Kidney epithelial cell (primary cell): ENCODE data around the gene FAM131C. TPM values are rescaled to one million over a fixed set of nuclear protein-coding genes. Genes with fewer than 3 reads are reported as not detected.
"Not testable (repeated sequence)": the region's sequence is repeated elsewhere in the genome, so short reads cannot be mapped to it uniquely, and the experiment has no call there.

Source experiments
- DNase-seq: peaks from one replicate; pipeline ENCODE4 v3.0.0-alpha.2; 2010; ENCODE audit warnings: low read depth
- H3K27me3 ChIP-seq: 2 replicates; pipeline ENCODE4 v1.6.0; 2011; ENCODE audit warnings: low read length; ENCODE audit not compliant: control insufficient read depth, insufficient read depth
- H3K36me3 ChIP-seq: 2 replicates; pipeline ENCODE4 v1.5.1; 2011; ENCODE audit warnings: low read length; ENCODE audit not compliant: control insufficient read depth, insufficient read depth
- H3K4me3 ChIP-seq: 2 replicates; pipeline ENCODE4 v1.5.1; 2011; ENCODE audit warnings: low read depth, mild to moderate bottlenecking, control low read depth, low read length
- total RNA-seq: library from RNA; depleted of rRNA; stranded (reverse); fragments of >200 nt; gene quantifications from 2 replicates; pipeline ENCODE4 v1.2.3, GENCODE V29; 2015
- TF ChIP-seq, protein P1 (sequence below): IDR thresholded peaks from 2 replicates; pipeline ENCODE4 v1.5.1; 2011; ENCODE audit warnings: mild to moderate bottlenecking, moderate library complexity, low read length, control low read depth, inconsistent platforms; ENCODE audit not compliant: insufficient read depth, poor library complexity, severe bottlenecking

FAM131C gene
- total RNA-seq, 1 donor from 2014 or later: 0.46 TPM

DNA sequence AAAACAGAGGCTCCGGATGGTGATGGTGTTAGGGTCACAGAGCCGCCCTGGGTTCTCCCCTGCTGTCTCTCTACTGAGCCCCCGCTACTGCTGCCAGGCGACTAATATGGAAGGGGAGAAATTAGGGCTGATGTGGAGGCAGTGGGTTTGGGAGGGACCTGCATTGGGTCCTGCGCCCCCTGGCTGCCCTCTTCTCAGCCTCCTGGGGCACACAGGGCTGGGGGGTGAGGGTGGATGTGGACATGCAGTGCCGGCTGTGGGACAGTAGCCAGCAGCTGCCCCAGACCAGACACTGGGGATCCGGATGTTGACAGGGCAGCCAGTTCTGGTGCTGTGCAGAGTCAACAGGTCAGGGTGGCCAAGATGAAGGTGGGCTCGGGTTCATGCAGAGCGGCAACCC, 31.4 kb downstream of the FAM131C start:
- Histone ChIP-seq H3K4me3 (no peak overlapping the region), H3K36me3 (no peaks in the 10 kb centered on the region), H3K27me3 (peaks cover 35% of the 10 kb centered on the region)
- TF ChIP-seq, protein P1, sequence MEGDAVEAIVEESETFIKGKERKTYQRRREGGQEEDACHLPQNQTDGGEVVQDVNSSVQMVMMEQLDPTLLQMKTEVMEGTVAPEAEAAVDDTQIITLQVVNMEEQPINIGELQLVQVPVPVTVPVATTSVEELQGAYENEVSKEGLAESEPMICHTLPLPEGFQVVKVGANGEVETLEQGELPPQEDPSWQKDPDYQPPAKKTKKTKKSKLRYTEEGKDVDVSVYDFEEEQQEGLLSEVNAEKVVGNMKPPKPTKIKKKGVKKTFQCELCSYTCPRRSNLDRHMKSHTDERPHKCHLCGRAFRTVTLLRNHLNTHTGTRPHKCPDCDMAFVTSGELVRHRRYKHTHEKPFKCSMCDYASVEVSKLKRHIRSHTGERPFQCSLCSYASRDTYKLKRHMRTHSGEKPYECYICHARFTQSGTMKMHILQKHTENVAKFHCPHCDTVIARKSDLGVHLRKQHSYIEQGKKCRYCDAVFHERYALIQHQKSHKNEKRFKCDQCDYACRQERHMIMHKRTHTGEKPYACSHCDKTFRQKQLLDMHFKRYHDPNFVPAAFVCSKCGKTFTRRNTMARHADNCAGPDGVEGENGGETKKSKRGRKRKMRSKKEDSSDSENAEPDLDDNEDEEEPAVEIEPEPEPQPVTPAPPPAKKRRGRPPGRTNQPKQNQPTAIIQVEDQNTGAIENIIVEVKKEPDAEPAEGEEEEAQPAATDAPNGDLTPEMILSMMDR: no peak
- DNase-seq: no peak

DNA sequence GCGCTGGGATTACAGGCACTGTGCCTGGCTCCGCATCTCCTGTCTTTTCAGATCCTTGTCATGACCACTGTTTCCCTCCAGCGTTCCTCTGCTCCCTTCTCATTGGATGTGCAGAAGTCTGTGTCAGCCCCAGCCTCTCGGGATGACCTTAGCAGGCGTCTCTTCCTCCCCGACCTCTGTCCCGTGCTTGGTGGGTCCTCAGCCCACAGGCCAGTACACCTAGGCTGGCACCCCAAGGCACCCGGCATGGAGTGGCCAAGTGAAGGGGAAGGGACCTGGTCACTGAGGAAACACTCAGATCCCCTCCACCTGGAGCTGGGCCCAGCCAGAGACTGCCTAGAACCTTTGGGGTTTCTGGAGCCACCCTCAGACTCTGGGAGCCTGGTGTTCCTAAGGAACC, 32.3 kb downstream of the FAM131C start:
- H3K36me3 ChIP-seq: no peaks in the 10 kb centered on the region
- TF ChIP-seq, protein P1: no peak
- DNase-seq: no peak
- peaks cover 33% of the 10 kb centered on the region for H3K27me3 ChIP-seq
- H3K4me3 ChIP-seq: no peak overlapping the region

DNA sequence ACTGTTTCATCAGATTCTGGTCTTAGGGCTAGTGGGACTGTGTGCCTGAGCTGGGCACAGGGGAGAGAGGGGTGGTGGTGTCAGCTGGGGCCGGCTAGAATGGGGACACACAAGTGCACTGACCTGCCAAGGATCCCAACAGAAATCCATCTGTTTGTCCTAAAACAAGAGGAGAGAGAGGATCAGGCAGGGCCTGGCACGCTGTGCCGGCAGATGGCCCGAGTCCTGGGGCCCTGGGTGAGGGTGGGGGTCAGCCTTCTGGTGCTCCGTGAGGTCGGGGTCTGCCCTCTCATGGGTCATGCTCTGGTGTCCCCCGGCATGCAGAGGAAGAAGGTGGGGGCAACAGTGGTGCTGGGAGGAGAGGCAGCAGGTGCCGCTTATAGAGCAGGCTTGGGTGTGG, 33.6 kb downstream of the FAM131C start:
- not testable (repeated sequence) for H3K4me3 ChIP-seq, H3K36me3 ChIP-seq, DNase-seq
- peaks cover 28% of the 10 kb centered on the region for H3K27me3 ChIP-seq

DNA sequence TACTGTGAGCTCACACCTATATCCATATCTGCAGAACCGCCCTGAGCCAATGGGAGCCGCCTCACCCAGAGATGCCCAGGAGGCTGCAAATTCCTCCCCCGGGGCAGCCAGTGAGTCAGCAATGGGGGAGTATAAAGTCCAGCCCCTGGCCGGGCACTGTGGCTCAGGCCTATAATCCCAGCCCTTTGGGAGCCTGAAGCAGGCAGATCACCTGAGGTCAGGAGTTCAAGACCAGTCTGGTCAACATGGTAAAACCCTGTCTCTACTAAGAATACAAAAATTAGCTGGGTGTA, 34.9 kb downstream of the FAM131C start:
- TF ChIP-seq, protein P1: no peak
- DNase-seq: no peak
- Histone ChIP-seq H3K4me3 (no peak overlapping the region), H3K36me3 (no peaks in the 10 kb centered on the region), H3K27me3 (peaks cover 30% of the 10 kb centered on the region)

DNA sequence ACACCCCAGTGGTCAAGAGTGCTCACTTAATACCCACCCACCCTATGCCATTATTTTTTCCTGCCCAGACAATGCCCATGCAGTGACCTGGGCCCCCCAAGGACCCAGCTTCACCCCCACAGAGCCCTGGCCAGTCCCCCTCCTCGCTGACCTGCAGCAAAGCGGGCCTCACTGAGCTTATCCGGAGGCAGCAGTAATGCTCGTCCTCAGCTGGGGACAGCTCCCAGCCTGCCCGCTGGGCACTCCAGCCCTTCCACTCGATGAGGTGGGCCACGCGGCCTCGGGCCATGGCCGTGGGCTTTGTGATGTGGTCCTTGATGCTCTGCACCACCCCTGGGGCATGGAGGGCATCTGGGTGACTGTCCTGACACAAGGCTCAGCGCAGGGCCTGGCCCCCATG, 37.0 kb downstream of the FAM131C start:
- H3K4me3 ChIP-seq, DNase-seq, H3K36me3 ChIP-seq: not testable (repeated sequence)
- peaks cover 15% of the 10 kb centered on the region for H3K27me3 ChIP-seq

DNA sequence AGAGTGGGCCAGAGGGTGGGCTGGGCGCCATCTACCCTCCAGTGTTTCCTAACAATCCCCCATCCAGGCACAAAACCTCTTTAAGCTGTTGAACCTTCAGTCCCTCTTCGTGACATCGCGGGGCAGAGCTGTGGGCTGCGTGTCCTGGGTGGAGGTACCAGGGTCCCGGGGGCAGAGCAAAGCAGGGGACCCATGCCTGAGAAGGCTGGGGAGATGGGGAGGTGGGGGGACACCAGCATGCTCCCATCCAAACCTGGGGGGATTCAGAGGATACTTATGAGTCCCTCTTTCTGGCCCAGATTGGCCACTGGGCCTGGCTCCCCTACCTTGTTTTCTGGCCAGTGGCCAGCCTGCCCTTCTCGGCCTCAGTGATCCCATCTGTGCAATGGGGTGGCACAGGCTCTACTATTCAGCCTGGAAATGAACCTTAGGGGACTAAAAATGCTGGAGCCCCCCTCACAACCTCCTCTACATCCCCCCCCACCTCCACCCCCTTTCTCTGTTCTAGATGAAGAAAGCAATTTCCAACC, 40.3 kb downstream of the FAM131C start:
- DNase-seq, H3K4me3 ChIP-seq: not testable (repeated sequence)
- H3K27me3 ChIP-seq: peaks cover 11% of the 10 kb centered on the region

DNA sequence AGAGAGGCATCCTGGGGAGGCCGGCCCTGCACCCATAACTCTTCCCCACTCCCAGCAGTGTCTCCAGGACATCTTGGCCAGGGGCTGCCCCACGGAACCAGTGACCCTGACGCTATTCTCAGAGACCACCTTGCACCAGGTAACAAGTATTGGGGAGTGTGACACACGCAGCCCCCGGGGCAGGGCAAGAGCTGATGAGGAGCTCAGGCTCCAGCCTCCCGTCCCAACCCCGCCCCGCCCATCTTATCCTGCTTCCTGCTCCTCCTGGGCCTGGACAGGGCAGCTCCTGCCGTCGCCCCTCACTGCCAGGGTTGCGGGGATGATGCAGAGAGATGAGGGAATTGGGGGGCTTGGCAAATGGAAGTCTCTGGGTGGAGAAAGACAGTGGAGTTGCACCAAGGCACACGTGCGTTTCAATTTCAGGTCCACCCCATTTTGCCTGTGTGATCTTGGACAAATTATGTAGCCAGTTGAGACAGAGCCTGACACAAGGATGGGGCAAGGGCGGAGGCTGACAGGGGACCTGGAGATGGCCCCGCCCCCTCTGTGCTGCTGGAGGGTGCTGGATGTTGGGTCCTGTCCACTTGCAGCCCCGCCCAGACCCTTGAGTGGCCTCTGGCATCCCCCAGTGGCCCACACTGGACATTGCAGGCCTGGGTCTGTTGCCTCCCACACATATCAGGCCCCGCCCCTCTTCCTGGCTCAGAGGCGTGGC, 40.9 kb downstream of the FAM131C start:
- peaks cover 12% of the 10 kb centered on the region for H3K27me3 ChIP-seq
- TF ChIP-seq, protein P1: peak; percentile 100
- DNase-seq: peak; percentile 38
- no peak overlapping the region for H3K4me3 ChIP-seq
- no peaks in the 10 kb centered on the region for H3K36me3 ChIP-seq

More for the DNA sequence above, 40.3 kb downstream of the FAM131C start:
- H3K36me3 ChIP-seq: not testable (repeated sequence)
